HG03378 (cell line): ENCODE data around the gene ZNF749.
"Not testable (repeated sequence)": the region's sequence is repeated elsewhere in the genome, so short reads cannot be mapped to it uniquely, and the experiment has no call there.

Experiments used
- ATAC-seq: cut with Tn5 transposase; IDR thresholded peaks from one replicate; pipeline ENCODE4 v1.9.1; 2021; ENCODE audit warnings: mild to moderate bottlenecking, moderate library complexity; ENCODE audit not compliant: unreplicated experiment

Gene ZNF749

DNA sequence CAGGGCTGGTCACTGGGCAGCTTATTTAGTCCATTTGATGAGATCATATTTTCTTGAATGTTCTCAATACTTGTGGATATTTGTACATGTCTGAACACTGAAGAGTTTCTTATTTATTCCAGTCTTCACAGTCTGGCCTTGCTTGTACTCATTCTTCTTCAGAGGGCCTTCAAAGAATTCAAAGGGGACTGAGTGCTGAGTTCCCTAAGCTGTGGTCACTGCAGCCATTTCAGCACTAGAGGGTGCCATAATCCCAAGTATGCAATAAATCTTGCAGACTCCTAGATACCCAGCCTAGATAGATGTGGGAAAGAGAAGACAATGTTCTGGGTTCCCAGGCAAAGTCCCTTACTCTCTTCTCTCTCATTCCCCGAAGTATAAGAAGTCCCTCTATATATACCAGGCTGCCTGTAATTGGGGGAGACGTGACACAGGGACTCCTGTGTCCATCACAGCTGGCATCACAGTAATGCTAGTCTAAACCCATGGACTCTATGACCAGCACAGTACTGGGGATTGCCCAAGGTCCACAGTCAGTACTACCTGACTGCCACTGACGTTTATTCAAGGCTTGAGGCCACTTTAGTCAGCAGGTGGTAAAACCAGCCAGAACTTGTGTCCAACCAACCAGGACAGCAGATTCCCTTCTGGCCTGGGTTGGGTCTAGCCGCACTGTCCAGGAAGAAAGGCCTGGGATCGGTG, 30.7 kb downstream of the ZNF749 start:
- no peak for ATAC-seq

DNA sequence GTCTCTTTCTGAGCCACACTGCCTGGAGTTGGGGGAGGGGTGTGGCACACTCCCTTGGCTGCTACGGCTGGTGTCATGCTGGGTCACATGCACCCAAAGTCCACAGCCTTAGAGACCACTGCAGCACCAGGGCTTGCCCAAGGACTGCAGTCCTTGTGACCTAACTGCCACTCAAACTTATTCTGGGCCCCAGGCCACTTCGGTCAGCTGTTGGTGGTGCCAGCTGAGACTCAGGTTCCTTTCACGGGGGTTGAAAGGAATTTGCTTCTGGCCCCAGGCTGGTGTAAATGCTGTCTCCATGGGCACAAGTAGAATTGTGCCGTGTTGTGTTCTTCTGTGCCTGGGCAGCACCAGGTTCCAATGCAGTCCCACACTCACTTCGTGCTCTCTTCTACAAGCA, 31.4 kb downstream of the ZNF749 start:
- no peak for ATAC-seq

DNA sequence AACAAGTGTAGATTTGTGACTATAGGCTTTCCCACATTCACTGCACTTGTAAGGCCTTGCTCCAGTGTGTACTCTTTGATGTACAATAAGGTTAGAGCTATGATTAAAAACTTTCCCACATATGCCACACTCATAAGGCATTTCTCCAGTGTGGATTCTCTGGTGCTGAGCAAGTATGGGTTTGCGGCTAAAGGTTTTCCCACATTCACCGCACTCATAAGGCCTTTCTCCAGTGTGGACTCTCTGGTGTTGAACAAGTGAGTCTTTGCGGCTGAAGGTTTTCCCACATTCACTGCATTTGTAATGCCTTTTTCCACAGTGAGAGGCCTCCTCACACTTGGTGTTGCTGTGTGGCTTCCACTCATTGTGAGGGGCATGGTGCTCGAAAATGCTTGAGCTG, 38.5 kb downstream of the ZNF749 start:
- ATAC-seq, result no peak

DNA sequence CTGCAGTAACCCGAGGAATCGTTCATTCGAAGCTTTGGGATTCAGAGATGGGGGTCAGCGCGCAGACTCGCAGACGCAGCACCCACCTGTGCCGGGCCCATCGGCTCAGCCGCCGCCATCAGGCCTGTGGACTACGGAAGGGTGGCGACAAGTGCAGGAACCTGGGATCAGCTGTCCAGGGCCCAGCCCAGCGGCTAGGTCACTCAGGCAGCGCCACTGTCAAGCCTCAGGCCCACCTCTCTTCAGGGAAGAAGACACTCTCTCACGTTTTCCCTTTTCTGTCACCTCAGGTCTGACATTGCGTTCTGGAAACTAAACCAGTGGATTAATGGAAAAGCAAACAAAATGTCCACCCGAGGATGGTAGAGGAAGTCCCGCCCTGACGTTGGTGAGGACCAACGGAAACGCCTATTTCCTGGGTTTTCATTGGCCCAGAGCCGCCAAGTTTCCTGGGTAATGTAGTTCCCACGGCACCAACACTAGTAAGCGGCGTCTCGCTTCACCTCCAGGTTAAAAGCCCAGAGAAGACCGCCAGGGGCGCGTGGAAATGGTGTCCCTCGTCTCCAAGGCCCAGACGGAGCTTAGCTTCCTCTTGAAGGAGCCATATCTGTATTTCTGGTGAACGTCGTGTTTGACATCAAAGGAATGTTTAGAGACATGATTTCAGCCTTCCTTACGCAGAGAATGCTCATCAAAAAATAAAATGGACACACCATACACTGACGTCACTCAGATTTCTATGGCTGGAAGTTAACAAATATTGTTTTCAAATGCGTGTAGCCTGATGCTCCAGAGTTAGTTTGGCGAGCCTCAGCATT, 42.3 kb downstream of the ZNF749 start, which contains the start of gene ZNF772:
Gene ZNF772, minus strand, starts transcription at position 376 of the 818 bp plus-strand sequence. Its CDS starts 257 bp downstream, at position 119.
- ATAC-seq, result peak; percentile 78

DNA sequence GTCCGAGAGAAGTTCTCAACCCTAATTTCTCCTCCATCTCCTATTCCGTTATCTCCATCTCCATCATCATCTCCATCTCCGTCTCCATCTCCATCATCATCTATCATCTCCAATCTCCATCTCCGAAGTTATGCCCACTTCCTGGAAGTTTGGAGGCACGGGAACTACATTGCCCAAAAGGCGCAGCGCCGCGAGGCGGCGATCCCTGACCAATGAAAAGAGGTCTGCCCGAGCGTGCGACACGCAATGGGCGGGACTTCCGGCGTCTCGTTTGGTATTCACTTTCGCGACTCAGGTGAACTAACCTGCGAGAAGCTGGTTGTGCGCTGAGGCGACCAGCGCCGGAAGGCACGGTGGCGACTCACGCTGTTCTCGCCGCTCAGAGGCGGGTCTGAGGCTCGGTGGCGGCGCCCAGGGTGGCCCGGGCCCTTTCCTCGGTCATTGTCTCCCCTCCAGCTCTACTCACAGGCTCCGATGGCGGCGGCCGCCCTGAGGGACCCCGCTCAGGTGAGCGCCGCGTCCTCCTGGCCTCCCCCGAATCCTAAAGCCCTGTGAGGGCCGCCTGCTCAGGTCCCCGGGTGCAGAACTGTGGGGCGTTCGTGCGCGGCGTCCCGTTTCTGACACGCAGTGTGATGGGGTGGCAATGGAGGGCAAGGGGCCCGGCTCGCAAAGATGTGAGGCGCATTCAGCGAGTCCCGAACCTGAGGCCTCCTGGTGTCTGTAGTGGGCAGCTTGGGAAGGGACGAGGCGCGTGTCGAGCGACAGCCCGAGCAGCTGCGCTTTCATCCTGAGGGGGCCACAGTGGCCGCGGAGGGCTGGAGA, 52.6 kb downstream of the ZNF749 start, which contains the start of gene ZNF419:
Gene ZNF419, plus strand, starts transcription at position 274 of the 822 bp plus-strand sequence. Its CDS starts 201 bp downstream, at position 475.
- ATAC-seq, result peak; percentile 86

DNA sequence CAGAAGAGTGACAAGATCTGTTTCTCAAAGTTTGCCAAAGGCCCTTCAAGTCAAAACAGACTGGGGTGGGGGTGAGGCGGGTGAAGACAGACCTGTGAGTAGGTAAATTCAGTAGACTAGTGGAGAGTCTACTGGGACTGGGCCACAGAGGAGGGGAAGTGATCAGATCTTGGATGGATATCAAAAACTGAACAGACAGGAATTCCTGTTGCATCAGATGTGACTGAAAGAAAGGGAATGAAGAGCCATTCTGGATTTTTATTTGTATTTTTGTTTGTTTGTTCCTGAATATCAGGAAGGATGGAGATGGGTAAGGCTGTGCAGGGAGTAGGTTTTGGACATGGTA, 53.1 kb downstream of the ZNF749 start:
- not testable (repeated sequence) for ATAC-seq
